Activated T-helper 1 cell treated with anti-CD3 and anti-CD28 coated beads, Interleukin-12 subunit alpha, Interleukin-12 subunit beta, Interleukin-2, Interleukin-4 antibody, amounts not matched to agents 30 ng/mL and 10 ng/mL and 1 ng/mL, durations not matched to agents 14 hours and 24 hours and 36 hours (primary cell): ENCODE data around the gene SELENOT. TPM values are rescaled to one million over a fixed set of nuclear protein-coding genes. Genes with fewer than 3 reads are reported as not detected.
"Not testable (repeated sequence)": the region's sequence is repeated elsewhere in the genome, so short reads cannot be mapped to it uniquely, and the experiment has no call there.

Experiments used
- DNase-seq: peaks from one replicate; pipeline ENCODE4 v3.0.0; 2021; ENCODE audit warnings: low spot score
- H3K27ac Mint-ChIP-seq: one replicate; pipeline ENCODE4 v1.8.0; 2021; ENCODE audit warnings: mild to moderate bottlenecking, mixed read lengths
- H3K27me3 Mint-ChIP-seq: one replicate; pipeline ENCODE4 v1.8.0; 2022; ENCODE audit warnings: mild to moderate bottlenecking, moderate library complexity, mixed read lengths; ENCODE audit not compliant: insufficient read depth
- H3K36me3 Mint-ChIP-seq: one replicate; pipeline ENCODE4 v1.8.0; 2021; ENCODE audit warnings: low read depth, mixed read lengths
- H3K4me1 Mint-ChIP-seq: one replicate; pipeline ENCODE4 v1.8.0; 2021; ENCODE audit warnings: low read depth, mixed read lengths
- H3K4me3 Mint-ChIP-seq: one replicate; pipeline ENCODE4 v1.8.0; 2021; ENCODE audit warnings: mild to moderate bottlenecking, moderate library complexity, mixed read lengths
- H3K9me3 Mint-ChIP-seq: one replicate; pipeline ENCODE4 v1.8.0; 2021; ENCODE audit warnings: mixed read lengths
- intact Hi-C: fragments of 100-400 bp; cut with micrococcal nuclease; formaldehyde crosslinking; loops from one replicate; pipeline ENCODE4 v1.15.1; 2024
- total RNA-seq: library from RNA; stranded (reverse); gene quantifications from 2 replicates; pipeline ENCODE4 v1.2.3, GENCODE V29; 2022

The SELENOT gene
- total RNA-seq, 1 donor from 2014 or later: 140 TPM

DNA sequence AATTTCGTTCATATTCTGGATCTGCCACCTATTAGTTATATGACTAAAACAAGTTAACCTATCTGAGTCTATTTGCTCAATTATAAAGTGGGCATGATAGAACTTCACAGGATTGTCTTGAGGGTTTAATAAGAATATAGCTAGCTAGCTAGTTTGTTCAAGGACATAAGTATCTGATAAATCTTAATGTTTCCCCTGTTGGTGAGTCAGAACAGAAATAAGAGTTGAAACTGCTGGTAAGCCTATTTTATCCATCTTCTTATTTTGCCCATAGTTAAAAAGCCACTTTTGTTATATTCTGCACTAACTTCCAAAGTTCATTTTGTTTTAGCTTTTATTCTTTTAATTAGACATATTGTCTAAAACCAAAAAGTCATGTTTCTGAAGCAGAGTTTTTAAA is 9.4 kb downstream of the SELENOT start:
- peaks cover 38% of the 10 kb centered on the region for H3K36me3 Mint-ChIP-seq
- peaks cover 59% of the 10 kb centered on the region for H3K4me1 Mint-ChIP-seq
- no peak overlapping the region for H3K4me3 Mint-ChIP-seq
- H3K27me3 Mint-ChIP-seq: no peaks in the 10 kb centered on the region
- H3K27ac Mint-ChIP-seq: no peak overlapping the region
- peaks cover 5% of the 10 kb centered on the region for H3K9me3 Mint-ChIP-seq
- intact Hi-C loops: no loop called here
- no peak for DNase-seq

DNA sequence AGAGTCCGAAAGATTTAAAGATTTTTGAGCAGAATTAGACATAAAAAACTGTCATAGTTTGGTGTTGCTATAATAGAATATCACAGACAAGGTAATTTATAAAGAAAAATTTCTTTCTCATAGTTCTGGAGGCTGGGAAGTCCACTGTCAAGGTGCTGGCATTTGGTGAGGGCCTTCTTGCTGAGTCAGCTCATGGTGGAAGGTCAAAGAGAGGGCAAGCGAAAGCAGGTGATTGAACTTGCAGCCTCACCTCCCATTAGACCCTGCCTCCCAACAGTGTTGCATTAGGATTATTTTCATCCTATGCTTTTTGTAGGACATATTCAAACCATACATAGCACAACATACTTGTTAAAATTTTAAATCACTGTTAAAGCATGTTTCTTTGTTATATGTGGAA is 9.9 kb downstream of the SELENOT start:
- H3K36me3 Mint-ChIP-seq: peaks cover 34% of the 10 kb centered on the region
- intact Hi-C loops: no loop called here

DNA sequence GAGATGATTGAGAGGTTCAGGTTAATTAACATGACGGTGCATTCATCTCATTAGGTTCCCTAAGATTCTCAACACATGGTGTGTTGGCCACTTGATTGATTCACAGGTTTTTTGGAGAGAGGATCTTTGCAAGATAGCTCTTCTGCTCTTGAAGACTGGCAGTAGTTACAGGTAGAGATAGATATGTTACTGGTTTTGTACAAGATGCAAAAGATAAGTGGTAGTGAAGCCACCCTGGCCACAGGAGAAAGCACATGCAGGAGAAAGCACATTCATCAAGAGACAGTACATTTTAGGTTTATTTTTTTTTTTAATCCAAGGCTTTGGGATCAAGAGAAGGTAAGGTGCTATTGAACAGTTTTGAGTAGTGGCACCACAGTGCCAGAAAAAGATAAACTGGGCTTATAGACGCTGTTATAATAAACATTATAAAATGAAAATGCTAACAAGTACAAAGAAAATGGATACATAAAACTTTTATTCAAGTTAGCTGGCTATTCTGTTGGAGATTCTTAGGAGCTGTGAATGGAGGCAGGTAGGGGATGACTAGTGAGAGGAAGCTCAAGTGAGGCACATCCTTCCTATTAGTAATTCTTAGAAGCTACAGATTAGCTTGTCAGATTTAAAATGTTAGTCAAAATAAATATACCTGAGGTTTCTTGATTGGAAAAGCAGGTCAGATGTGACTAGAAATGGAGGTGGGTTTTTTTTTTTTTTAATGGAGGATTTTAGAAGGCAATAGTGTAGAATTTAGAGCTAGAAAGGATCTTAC is 10.8 kb downstream of the SELENOT start:
- intact Hi-C loops: loop anchor here (2.0 kb wide), 2 partner anchors 13 to 67 kb away; partner anchors contain the start of genes EIF2A and SERP1
- no peak overlapping the region for H3K4me3 Mint-ChIP-seq
- no peak for DNase-seq
- H3K4me1 Mint-ChIP-seq: peaks cover 56% of the 10 kb centered on the region
- peak overlapping the region; percentile 35 for H3K27ac Mint-ChIP-seq
- H3K36me3 Mint-ChIP-seq: peaks cover 36% of the 10 kb centered on the region
- no peaks in the 10 kb centered on the region for H3K27me3 Mint-ChIP-seq
- H3K9me3 Mint-ChIP-seq: peaks cover 5% of the 10 kb centered on the region

More for the DNA sequence above, 9.9 kb downstream of the SELENOT start:
- Mint-ChIP-seq H3K27me3 (no peaks in the 10 kb centered on the region), H3K4me1 (peaks cover 56% of the 10 kb centered on the region), H3K9me3 (peaks cover 5% of the 10 kb centered on the region), H3K27ac (no peak overlapping the region), H3K4me3 (no peak overlapping the region)
- no peak for DNase-seq

DNA sequence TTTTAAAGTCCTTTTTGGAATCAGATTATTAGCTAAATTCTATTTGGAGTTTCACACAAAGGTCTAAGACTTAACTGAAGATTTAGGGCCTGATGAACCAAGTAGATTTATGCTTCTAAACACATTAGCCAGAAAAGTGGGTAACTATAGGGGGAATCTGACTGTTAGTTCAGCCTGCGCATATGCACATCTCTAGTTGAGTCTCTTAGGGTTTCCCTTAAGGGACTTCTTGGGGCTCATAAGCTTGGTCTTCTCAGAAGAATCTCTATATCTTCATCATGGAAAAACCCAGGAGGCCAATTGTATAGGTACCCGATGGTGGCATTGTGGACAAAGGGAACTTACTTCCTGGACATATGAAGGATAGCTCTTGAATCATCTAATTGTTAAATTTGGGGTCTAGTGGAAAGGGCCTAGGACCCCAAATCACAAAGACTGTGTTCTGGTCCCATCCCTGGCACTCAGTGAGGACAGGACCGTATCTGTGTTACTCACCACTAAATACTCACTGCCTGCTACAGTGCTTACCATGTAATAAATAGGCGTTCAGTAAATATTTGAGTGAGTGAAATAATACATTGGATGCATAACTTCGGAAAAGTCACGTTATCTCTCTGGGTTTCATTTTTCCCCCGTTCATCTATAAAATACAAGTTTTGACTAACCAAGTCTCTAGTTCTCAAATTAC is 17.0 kb downstream of the SELENOT start:
- Mint-ChIP-seq H3K27me3 (no peaks in the 10 kb centered on the region), H3K27ac (no peak overlapping the region), H3K36me3 (peaks cover 26% of the 10 kb centered on the region), H3K9me3 (no peaks in the 10 kb centered on the region), H3K4me1 (peaks cover 30% of the 10 kb centered on the region), H3K4me3 (no peak overlapping the region)
- intact Hi-C loops: no loop called here
- DNase-seq: no peak

DNA sequence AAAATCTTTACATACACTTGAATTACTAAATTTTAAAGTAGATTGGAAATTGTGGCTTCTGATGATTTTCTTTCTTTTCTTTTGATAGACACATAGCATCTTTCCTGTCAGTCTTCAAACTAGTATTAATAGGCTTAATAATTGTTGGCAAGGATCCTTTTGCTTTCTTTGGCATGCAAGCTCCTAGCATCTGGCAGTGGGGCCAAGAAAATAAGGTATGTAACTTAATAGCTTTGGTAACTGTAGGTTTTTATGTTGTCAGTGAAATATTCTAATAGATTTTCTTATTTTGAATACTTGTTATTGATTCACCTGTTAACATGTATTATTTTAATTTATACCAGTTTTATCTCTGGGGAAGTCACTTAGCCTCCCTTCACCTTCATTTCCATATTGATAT is 19.8 kb downstream of the SELENOT start:
- not testable (repeated sequence) for H3K27ac Mint-ChIP-seq, DNase-seq, H3K4me3 Mint-ChIP-seq, H3K9me3 Mint-ChIP-seq, H3K27me3 Mint-ChIP-seq
- Mint-ChIP-seq H3K36me3 (peaks cover 40% of the 10 kb centered on the region), H3K4me1 (peaks cover 23% of the 10 kb centered on the region)
- intact Hi-C loops: loop anchor here (1.0 kb wide), 1 partner anchor 12 kb away; no protein-coding TSS in a partner anchor

DNA sequence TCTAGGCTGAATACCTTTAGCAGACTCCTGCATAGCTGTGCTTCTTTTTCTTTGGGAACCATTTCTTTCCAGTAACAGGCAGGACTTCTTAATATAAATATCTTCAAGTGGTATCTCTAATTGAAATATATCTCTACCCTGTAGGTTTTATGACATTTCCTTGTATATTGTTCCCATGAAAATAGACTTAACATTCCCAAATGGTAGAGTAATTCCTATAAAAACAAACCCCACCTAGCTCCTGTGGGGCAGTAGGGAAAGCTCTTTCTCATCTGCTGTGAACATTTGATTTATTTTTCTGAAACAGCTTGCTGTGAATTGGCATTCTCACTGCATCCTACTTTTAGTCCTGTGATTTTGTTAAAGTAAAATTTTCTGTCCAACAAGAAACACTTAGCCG is 20.8 kb downstream of the SELENOT start:
- Mint-ChIP-seq H3K27me3 (no peaks in the 10 kb centered on the region), H3K4me1 (peaks cover 14% of the 10 kb centered on the region), H3K9me3 (no peaks in the 10 kb centered on the region), H3K4me3 (no peak overlapping the region), H3K36me3 (peaks cover 40% of the 10 kb centered on the region), H3K27ac (no peak overlapping the region)
- DNase-seq: no peak
- intact Hi-C loops: loop anchor here (1.0 kb wide), 1 partner anchor 11 kb away; no protein-coding TSS in a partner anchor

DNA sequence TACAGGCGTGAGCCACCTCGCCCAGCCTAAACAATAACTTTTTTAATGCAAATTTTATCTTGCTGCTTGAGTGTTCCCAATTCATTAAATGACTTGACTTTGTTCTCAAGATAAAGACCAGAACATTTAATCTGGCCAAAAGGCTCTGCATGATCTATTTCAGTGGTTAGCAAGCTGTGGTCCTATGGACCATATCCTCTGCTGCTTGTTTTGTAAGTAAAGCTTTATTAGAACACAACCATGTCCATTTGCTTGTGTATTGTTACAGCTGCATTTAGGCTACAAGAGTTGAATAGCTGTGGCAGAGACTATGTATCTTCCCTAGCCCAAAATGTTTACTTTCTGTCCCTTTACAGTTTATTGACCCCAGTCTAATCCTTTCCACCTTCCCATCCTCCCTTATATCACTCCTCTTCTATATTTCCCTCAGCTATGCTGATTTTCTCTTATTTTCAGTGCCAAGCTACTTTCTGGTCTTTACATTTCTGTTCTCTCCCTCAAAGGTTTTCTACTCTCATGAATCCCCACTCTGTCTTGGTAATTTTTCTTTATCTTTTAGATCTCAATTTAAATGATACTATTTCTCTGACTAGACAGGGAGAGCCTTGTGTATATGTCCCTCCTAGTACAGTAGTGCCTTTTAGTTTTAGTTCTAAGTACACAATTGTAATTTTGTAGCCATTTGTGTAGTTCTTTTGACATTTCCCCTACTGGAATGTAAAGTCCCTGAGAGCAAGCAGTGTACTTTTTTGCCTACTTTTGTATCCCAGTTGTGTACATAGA is 23.2 kb downstream of the SELENOT start:
- peaks cover 46% of the 10 kb centered on the region for H3K36me3 Mint-ChIP-seq
- H3K27me3 Mint-ChIP-seq: no peaks in the 10 kb centered on the region
- H3K4me1 Mint-ChIP-seq: peaks cover 10% of the 10 kb centered on the region
- H3K27ac Mint-ChIP-seq: no peak overlapping the region
- no peak overlapping the region for H3K4me3 Mint-ChIP-seq
- DNase-seq: no peak
- intact Hi-C loops: loop anchor here (5.0 kb wide), 1 partner anchor 44 kb away; no protein-coding TSS in a partner anchor
- no peaks in the 10 kb centered on the region for H3K9me3 Mint-ChIP-seq

DNA sequence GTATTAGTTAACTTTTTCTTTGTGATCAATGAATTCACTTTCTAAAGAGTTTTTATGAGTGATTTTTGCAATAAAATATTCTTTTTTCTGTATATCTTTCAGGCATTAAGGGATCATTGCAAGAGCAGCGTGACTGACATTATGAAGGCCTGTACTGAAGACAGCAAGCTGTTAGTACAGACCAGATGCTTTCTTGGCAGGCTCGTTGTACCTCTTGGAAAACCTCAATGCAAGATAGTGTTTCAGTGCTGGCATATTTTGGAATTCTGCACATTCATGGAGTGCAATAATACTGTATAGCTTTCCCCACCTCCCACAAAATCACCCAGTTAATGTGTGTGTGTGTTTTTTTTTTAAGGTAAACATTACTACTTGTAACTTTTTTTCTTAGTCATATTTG is 24.4 kb downstream of the SELENOT start:
- Mint-ChIP-seq H3K4me1 (no peaks in the 10 kb centered on the region), H3K36me3 (peaks cover 42% of the 10 kb centered on the region), H3K27ac (no peak overlapping the region), H3K4me3 (no peak overlapping the region), H3K27me3 (no peaks in the 10 kb centered on the region), H3K9me3 (no peaks in the 10 kb centered on the region)
- DNase-seq: no peak
- intact Hi-C loops: loop anchor here (5.0 kb wide), 1 partner anchor 45 kb away; no protein-coding TSS in a partner anchor

DNA sequence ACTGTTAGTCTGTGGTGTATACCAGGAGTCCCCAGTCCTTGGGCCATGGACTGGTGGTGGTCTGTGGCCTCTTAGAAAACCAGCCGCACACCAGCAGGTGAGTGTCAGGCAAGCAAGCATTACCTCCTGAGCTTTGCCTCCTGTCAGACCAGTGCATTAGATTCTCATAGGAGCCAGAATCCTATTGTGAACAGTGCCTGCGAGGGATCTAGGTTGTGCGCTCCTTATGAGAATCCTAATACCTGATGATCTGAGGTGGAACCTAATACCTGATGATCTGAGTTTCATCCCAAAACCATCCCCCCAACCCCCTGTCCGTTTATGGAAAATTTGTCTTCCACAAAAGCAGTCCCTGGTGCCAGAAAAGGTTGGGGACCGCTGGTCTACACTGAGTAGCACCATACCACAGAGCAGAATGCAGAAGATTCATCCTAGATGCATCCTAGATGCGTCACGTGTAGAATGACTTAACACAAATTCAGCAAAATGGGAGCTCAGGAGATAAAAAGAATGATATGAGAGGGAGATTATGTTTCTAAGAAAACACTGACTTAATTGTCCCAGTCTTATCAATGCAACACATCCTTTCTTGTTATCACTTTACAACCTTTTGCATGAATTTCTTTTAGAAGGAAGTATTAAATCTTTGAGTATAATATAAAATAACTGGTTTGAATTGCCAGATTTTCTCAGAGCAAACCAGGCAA is 28.5 kb downstream of the SELENOT start:
- Mint-ChIP-seq H3K9me3 (no peaks in the 10 kb centered on the region), H3K27me3 (no peaks in the 10 kb centered on the region), H3K36me3 (peaks cover 27% of the 10 kb centered on the region), H3K4me1 (peaks cover 22% of the 10 kb centered on the region), H3K4me3 (no peak overlapping the region), H3K27ac (no peak overlapping the region)
- intact Hi-C loops: no loop called here
- no peak for DNase-seq

DNA sequence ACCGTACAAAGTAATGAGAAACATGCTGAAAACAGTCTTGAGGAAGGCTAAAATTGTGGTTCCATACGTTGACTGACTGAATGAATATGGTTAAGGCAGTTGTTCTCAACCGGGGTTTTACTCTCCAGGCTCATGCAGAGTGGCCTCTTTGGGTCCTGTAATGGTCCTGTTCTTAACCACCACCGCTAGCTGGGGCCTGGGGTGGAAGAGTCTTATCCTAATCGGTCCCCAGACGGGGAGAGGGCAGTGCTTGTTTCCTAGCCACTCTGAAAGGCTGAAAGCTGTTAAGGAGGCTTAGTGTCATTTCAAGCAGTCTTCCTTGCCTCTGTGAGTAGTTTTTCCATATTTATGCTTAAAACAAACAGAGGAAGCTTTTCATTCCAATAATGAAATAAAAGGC is 32.0 kb downstream of the SELENOT start:
- H3K27ac Mint-ChIP-seq: no peak overlapping the region
- DNase-seq: no peak
- H3K4me1 Mint-ChIP-seq: peaks cover 22% of the 10 kb centered on the region
- no peaks in the 10 kb centered on the region for H3K27me3 Mint-ChIP-seq
- H3K36me3 Mint-ChIP-seq: peaks cover 8% of the 10 kb centered on the region
- no peak overlapping the region for H3K4me3 Mint-ChIP-seq
- H3K9me3 Mint-ChIP-seq: no peaks in the 10 kb centered on the region
- intact Hi-C loops: loop anchor here (1.0 kb wide), 1 partner anchor 12 kb away; no protein-coding TSS in a partner anchor

DNA sequence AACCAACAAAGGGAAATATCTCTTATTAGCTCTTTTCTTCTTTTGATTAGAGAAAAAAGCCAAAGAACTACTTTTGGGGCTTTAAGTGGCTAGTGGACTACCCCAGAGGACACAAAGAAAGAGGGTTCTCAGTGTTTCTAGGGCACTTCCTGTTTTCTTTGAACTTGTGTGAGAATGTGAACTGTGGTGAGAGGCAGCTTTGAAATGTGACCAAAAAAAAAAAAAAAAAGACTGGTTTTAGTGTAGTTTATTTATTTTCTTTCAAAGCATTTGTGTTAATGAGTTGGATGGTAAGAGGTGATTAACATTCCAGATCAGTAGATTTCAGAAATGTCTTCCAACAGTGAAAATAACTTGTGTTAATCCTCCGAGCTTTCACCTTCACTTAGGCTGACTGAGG is 32.4 kb downstream of the SELENOT start:
- Mint-ChIP-seq H3K27me3 (no peaks in the 10 kb centered on the region), H3K9me3 (no peaks in the 10 kb centered on the region), H3K27ac (no peak overlapping the region), H3K4me3 (no peak overlapping the region), H3K36me3 (peaks cover 6% of the 10 kb centered on the region), H3K4me1 (peaks cover 22% of the 10 kb centered on the region)
- intact Hi-C loops: loop anchor here (1.0 kb wide), 1 partner anchor 12 kb away; no protein-coding TSS in a partner anchor
- DNase-seq: no peak

DNA sequence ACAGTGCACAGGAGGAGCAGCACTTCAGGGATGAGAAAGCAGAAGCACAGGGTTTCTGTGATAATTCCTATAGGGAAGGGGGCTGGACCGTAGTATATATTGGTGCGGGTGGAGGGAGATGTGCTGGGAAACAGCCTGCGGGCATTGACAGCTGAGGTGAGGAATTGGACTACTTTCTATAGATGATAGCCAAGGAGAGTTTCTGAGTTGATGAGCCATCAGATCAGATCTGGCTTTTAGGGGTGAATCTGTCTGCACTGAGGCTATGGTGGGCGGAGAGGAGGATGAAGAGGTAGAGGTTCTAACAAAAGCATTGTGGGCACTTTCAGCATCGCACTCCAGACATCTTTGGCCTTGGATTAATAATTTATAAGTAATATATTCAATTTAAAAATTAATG is 33.1 kb downstream of the SELENOT start:
- Mint-ChIP-seq H3K36me3 (peaks cover 5% of the 10 kb centered on the region), H3K27me3 (peaks cover under 1% of the 10 kb centered on the region), H3K4me3 (no peak overlapping the region), H3K9me3 (no peaks in the 10 kb centered on the region), H3K4me1 (peaks cover 22% of the 10 kb centered on the region), H3K27ac (no peak overlapping the region)
- intact Hi-C loops: no loop called here
- no peak for DNase-seq
